Keratinocyte (primary cell): ENCODE measurements around the gene ODAD2. TPM values are rescaled to one million over a fixed set of nuclear protein-coding genes. Genes with fewer than 3 reads are reported as not detected.

Experiments used
- DNase-seq: peaks from one replicate; pipeline ENCODE4 v3.0.0-alpha.2; 2011; ENCODE audit warnings: low read depth, missing footprints, low spot score
- FAIRE-seq: peaks from 2 replicates; lab custom pipeline; 2011; peaks lifted over from hg19 to GRCh38; lab: Jason Lieb, UNC
- H2AFZ ChIP-seq: 2 replicates; pipeline ENCODE4 v1.6.0; 2012; ENCODE audit warnings: low read length, control low read depth, inconsistent platforms; ENCODE audit not compliant: control insufficient read depth
- H3K27ac ChIP-seq: 2 replicates; pipeline ENCODE4 v1.5.1; 2011; ENCODE audit warnings: low read length; ENCODE audit not compliant: control insufficient read depth, insufficient read depth
- H3K27me3 ChIP-seq: 3 replicates; pipeline ENCODE4 v1.6.0; 2011; ENCODE audit warnings: low read length; ENCODE audit not compliant: control insufficient read depth, insufficient read depth; ENCODE audit errors: extremely low read depth
- H3K36me3 ChIP-seq, 2 experiments: 2 replicates in 1 of 2; 3 replicates in 1 of 2; pipeline ENCODE4 v1.5.1; 2011; ENCODE audit warnings: low read length in 2 of 2, mild to moderate bottlenecking in 1 of 2; ENCODE audit not compliant: control insufficient read depth in 2 of 2, insufficient read depth in 2 of 2; ENCODE audit errors: extremely low read depth in 1 of 2
- H3K4me1 ChIP-seq: 3 replicates; pipeline ENCODE4 v1.5.1; 2011; ENCODE audit warnings: low read length; ENCODE audit not compliant: control insufficient read depth, insufficient read depth; ENCODE audit errors: extremely low read depth
- H3K4me2 ChIP-seq: 3 replicates; pipeline ENCODE4 v1.6.0; 2011; ENCODE audit warnings: low read depth, low read length; ENCODE audit not compliant: control insufficient read depth, insufficient read depth; ENCODE audit errors: extremely low read depth
- H3K4me3 ChIP-seq, 3 experiments: fragments of 200-600 bp in 1 of 3; sonication (generic) in 1 of 3; 2 replicates in 2 of 3; 3 replicates in 1 of 3; pipeline ENCODE4 v1.5.1; 2011 to 2016; ENCODE audit warnings: low read length in 3 of 3, mild to moderate bottlenecking in 3 of 3, control low read depth in 2 of 3, inconsistent platforms in 1 of 3, low read depth in 1 of 3, mixed read lengths in 1 of 3, mixed run types in 1 of 3, moderate library complexity in 1 of 3; ENCODE audit not compliant: control insufficient read depth in 2 of 3, insufficient read depth in 2 of 3; ENCODE audit errors: extremely low read depth in 1 of 3
- H3K79me2 ChIP-seq: 2 replicates; pipeline ENCODE4 v1.6.0; 2012; ENCODE audit warnings: low read length; ENCODE audit not compliant: control insufficient read depth, insufficient read depth
- H3K9ac ChIP-seq: 3 replicates; pipeline ENCODE4 v1.6.0; 2011; ENCODE audit warnings: low read length; ENCODE audit not compliant: control insufficient read depth, insufficient read depth; ENCODE audit errors: extremely low read depth
- H3K9me1 ChIP-seq: 3 replicates; pipeline ENCODE4 v1.6.0; 2011; ENCODE audit warnings: low read length; ENCODE audit not compliant: control insufficient read depth, insufficient read depth; ENCODE audit errors: extremely low read depth
- H3K9me3 ChIP-seq: 2 replicates; pipeline ENCODE4 v1.5.1; 2012; ENCODE audit warnings: low read depth, low read length; ENCODE audit not compliant: control insufficient read depth
- H4K20me1 ChIP-seq: 3 replicates; pipeline ENCODE4 v1.6.0; 2011; ENCODE audit warnings: low read length; ENCODE audit not compliant: control insufficient read depth, insufficient read depth; ENCODE audit errors: extremely low read depth
- CTCF ChIP-seq, 3 experiments: IDR thresholded peaks in 1 of 3; conservative IDR thresholded peaks in 1 of 3; optimal IDR thresholded peaks in 1 of 3; 2 replicates in 2 of 3; 3 replicates in 1 of 3; pipeline versions ENCODE3 to v1.5.1; 2011; ENCODE audit warnings: low read length in 3 of 3, mild to moderate bottlenecking in 3 of 3, moderate library complexity in 2 of 3, control low read depth in 1 of 3, inconsistent platforms in 1 of 3; ENCODE audit not compliant: insufficient read depth in 2 of 3; ENCODE audit errors: extremely low read depth in 1 of 3
- EZH2 ChIP-seq: IDR thresholded peaks from one replicate; pipeline ENCODE4 v1.6.1; 2012; ENCODE audit warnings: inconsistent platforms, mild to moderate bottlenecking, low read length, moderate library complexity
- dilution Hi-C: fragments of 300-500 bp; cut with MboI; formaldehyde crosslinking; loops from one replicate; pipeline ENCODE4 v1.7.0; 2020; ENCODE audit warnings: low sequenced_read_pairs; ENCODE audit not compliant: extremely low pct_ligation_motif_present
- polyA plus RNA-seq, 5 experiments: library from polyadenylated mRNA; depleted of rRNA in 3 of 5; stranded (reverse) in 3 of 5; stranded (forward) in 1 of 5; unstranded in 1 of 5; fragments of >200 nt; gene quantifications; 1 replicate in 1 of 5; 2 replicates in 3 of 5; 3 replicates in 1 of 5; pipeline versions ENCODE4 v1.2.1 to v1.2.3, GENCODE V29; 2011 to 2012; ENCODE audit warnings: missing spikeins in 2 of 5, low read depth in 1 of 5, low replicate concordance in 1 of 5

ODAD2 gene
- polyA plus RNA-seq, 1 donor (not counting 4 experiments of a cell fraction or from before 2014, with no cell fraction given) = not detected

- no peak overlapping the region for H3K27ac ChIP-seq
- no peaks in the 10 kb centered on the region for H4K20me1 ChIP-seq
- no peak overlapping the region for H3K4me3 ChIP-seq
- H3K9me1 ChIP-seq = no peaks in the 10 kb centered on the region
- no peaks in the 10 kb centered on the region for H3K4me1 ChIP-seq
- DNase-seq (no peak), FAIRE-seq (no peak)
- dilution Hi-C loops = no loop called here
- H3K4me2 ChIP-seq = no peak overlapping the region
- no peaks in the 10 kb centered on the region for H3K36me3 ChIP-seq
- no peaks in the 10 kb centered on the region for H3K27me3 ChIP-seq
- H3K9ac ChIP-seq = no peak overlapping the region
- no peak overlapping the region for H2AFZ ChIP-seq
- H3K9me3 ChIP-seq = no peaks in the 10 kb centered on the region
- no peaks in the 10 kb centered on the region for H3K79me2 ChIP-seq
- TF ChIP-seq CTCF (optimal IDR thresholded peaks at IDR 0.05 in 1 of 3, IDR thresholded peaks at IDR 0.05 in 1 of 3, conservative IDR thresholded peaks at IDR 0.05 in 1 of 3; ENCODE audit: extremely low read depth in 1 of 3, insufficient read depth in 2 of 3, low read length in 3 of 3) (no peak), EZH2 (no peak)
Observed at GRCh38 chr10:28012990-28013515, 14.2 kb upstream of the ODAD2 start.

GRCh38 chr10:28010821-28011220 lies 11.9 kb upstream of the ODAD2 start:
- H3K4me3 ChIP-seq = no peak overlapping the region
- no peak for DNase-seq

More at GRCh38 chr10:28010821-28011220, 11.9 kb upstream of the ODAD2 start:
- Histone ChIP-seq H3K4me2 (no peak overlapping the region), H3K9me1 (no peaks in the 10 kb centered on the region), H2AFZ (no peak overlapping the region), H4K20me1 (no peaks in the 10 kb centered on the region), H3K79me2 (no peaks in the 10 kb centered on the region), H3K27me3 (no peaks in the 10 kb centered on the region), H3K36me3 (no peaks in the 10 kb centered on the region), H3K27ac (no peak overlapping the region), H3K9ac (no peak overlapping the region), H3K4me1 (no peaks in the 10 kb centered on the region), H3K9me3 (no peaks in the 10 kb centered on the region)
- FAIRE-seq = no peak
- no peak for TF ChIP-seq CTCF (optimal IDR thresholded peaks at IDR 0.05 in 1 of 3, IDR thresholded peaks at IDR 0.05 in 1 of 3, conservative IDR thresholded peaks at IDR 0.05 in 1 of 3; ENCODE audit: extremely low read depth in 1 of 3, insufficient read depth in 2 of 3, low read length in 3 of 3)
- TF ChIP-seq EZH2 = no peak
- dilution Hi-C loops = no loop called here
